Thyroid gland (tissue), 4 donors: ENCODE measurements around the gene SESN1. TPM values are rescaled to one million over a fixed set of nuclear protein-coding genes. Genes with fewer than 3 reads are reported as not detected.

Experiments
- DNase-seq, 2 donors: peaks; one replicate each; pipeline ENCODE4 v3.0.0-alpha.2; 2019
- H3K27ac ChIP-seq, 3 donors: fragments of 200-600 bp; sonication (generic); 1 replicate in 2 of 3; 2 replicates in 1 of 3; pipeline ENCODE4 v1.5.1; 2016 to 2019; ENCODE audit warnings: mild to moderate bottlenecking in 1 of 3, moderate library complexity in 1 of 3
- H3K27me3 ChIP-seq: fragments of 200-600 bp; sonication (generic); one replicate; pipeline ENCODE4 v1.5.1; 2019
- H3K36me3 ChIP-seq, 2 donors: fragments of 200-600 bp; sonication (generic); one replicate each; pipeline ENCODE4 v1.5.1; 2016 to 2019
- H3K4me1 ChIP-seq, 2 donors: fragments of 200-600 bp; sonication (generic); one replicate each; pipeline ENCODE4 v1.5.1; 2017 to 2019
- H3K4me3 ChIP-seq, 3 donors: fragments of 200-600 bp; sonication (generic); replicated peaks in 1 of 3; 1 replicate in 2 of 3; 2 replicates in 1 of 3; pipeline ENCODE4 v1.5.1; 2016; ENCODE audit warnings: mild to moderate bottlenecking in 1 of 3
- H3K9me3 ChIP-seq: fragments of 200-600 bp; sonication (generic); one replicate; pipeline ENCODE4 v1.5.1; 2017
- CTCF ChIP-seq, 6 experiments: fragments of 200-600 bp in 3 of 6; fragments of 450-650 bp in 3 of 6; sonication (generic) in 3 of 6; IDR thresholded peaks; one replicate each; pipeline ENCODE4 v1.5.1; 2016 to 2019; ENCODE audit warnings: antibody characterized with exemption in 6 of 6, mild to moderate bottlenecking in 2 of 6, inconsistent platforms in 1 of 6, moderate library complexity in 1 of 6
- POLR2A ChIP-seq, 2 donors: fragments of 450-650 bp; IDR thresholded peaks; one replicate each; pipeline ENCODE4 v1.6.1; 2017; ENCODE audit warnings: antibody characterized with exemption in 2 of 2, mild to moderate bottlenecking in 2 of 2, moderate library complexity in 1 of 2
- WGBS, 2 donors: methylation state at CpG; one replicate each; pipeline ENCODE4 v1.1.5; 2017; 5-methylcytosine and 5-hydroxymethylcytosine counted together
- intact Hi-C: fragments of 100-400 bp; cut with DNase I; formaldehyde crosslinking; loops from one replicate; pipeline ENCODE4 v1.15.1; 2023
- total RNA-seq, 4 donors: library from RNA; depleted of rRNA; stranded (reverse); fragments of >200 nt; gene quantifications; one replicate each; pipeline ENCODE4 v1.2.3, GENCODE V29; 2016

The SESN1 gene
- total RNA-seq, 4 donors from 2014 or later = 43.8 to 68.1 (median 58.1) TPM

- 95 to 96% methylated on average over 3 of the region's 3 CpGs for WGBS, 2 donors
- Histone ChIP-seq H3K4me1 (peaks cover 16 to 20% of the 10 kb centered on the region in 2 donors), H3K27me3 (no peaks in the 10 kb centered on the region), H3K27ac (peak overlapping the region; percentile 59 to 69 (median 68)), H3K4me3 (no peak overlapping the region), H3K9me3 (no peaks in the 10 kb centered on the region), H3K36me3 (no peaks in the 10 kb centered on the region)
- intact Hi-C loops = no loop called here
- no peak for TF ChIP-seq CTCF (IDR thresholded peaks at IDR 0.05)
- TF ChIP-seq POLR2A (IDR thresholded peaks at IDR 0.05) = no peak
- DNase-seq = no peak
Observed at GRCh38 chr6:109048670-109049415, 45.8 kb downstream of the SESN1 start.

DNA sequence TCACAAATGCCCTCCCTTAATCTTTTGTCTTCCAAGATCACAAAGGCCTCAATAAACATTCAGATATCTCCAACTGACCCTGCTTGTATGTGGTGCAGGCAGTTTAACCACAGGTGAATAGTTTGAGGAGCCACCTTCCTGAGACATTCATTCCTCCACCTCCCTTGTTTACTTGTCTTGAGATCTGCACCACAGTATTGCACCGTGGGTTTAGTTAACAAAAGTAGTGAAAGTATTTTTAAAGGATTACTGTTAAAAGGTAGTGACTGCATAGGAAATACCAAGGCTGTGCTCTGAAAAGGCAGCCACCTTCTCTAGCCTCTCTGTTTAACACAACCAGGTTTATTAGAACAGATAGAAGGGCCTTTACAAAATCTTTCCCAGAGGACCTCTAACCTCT lies 46.5 kb downstream of the SESN1 start:
- DNase-seq = no peak
- no peaks in the 10 kb centered on the region for H3K36me3 ChIP-seq
- H3K4me1 ChIP-seq = peaks cover 16% of the 10 kb centered on the region in 2 donors
- H3K9me3 ChIP-seq = no peaks in the 10 kb centered on the region
- no peaks in the 10 kb centered on the region for H3K27me3 ChIP-seq
- intact Hi-C loops = no loop called here
- H3K4me3 ChIP-seq = no peak overlapping the region
- WGBS, 2 donors = 18 to 20% methylated on average over 1 of the region's 1 CpG
- H3K27ac ChIP-seq = peak overlapping the region; percentile 59 to 69 (median 68)
- TF ChIP-seq CTCF (IDR thresholded peaks at IDR 0.05) (no peak), POLR2A (IDR thresholded peaks at IDR 0.05) (no peak)

DNA sequence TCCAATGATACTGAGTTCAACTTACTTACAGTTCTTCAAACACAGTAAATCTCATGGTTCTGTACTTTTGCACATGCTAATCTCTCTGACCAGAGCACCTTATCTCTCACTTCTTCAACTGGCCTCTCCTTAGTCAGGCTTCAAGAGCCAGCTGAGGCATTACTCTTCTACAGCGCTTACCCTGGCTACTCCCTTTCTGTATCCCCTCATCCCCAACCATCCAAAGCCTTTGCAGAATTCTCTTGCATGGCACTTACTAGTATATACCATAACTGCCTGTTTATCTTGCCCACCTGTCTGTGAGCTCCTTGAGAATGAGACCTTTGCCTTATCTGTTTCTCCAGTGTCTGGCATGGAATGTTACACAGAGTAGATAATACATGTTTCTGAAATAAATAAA lies 49.2 kb downstream of the SESN1 start:
- no peaks in the 10 kb centered on the region for H3K9me3 ChIP-seq
- no peaks in the 10 kb centered on the region for H3K27me3 ChIP-seq
- no peak overlapping the region for H3K27ac ChIP-seq
- no peak overlapping the region for H3K4me3 ChIP-seq
- no peaks in the 10 kb centered on the region for H3K36me3 ChIP-seq
- peaks cover 11 to 12% of the 10 kb centered on the region in 2 donors for H3K4me1 ChIP-seq
- WGBS, 2 donors = 95 to 98% methylated on average over 1 of the region's 1 CpG
- intact Hi-C loops = no loop called here
- no peak for TF ChIP-seq POLR2A (IDR thresholded peaks at IDR 0.05)
- DNase-seq = no peak

- Histone ChIP-seq H3K9me3 (no peaks in the 10 kb centered on the region), H3K36me3 (no peaks in the 10 kb centered on the region), H3K27me3 (no peaks in the 10 kb centered on the region), H3K4me1 (peaks cover 4 to 11% of the 10 kb centered on the region in 2 donors), H3K27ac (no peak overlapping the region), H3K4me3 (no peak overlapping the region)
- TF ChIP-seq CTCF (IDR thresholded peaks at IDR 0.05) (no peak), POLR2A (IDR thresholded peaks at IDR 0.05) (no peak)
- intact Hi-C loops = no loop called here
- no peak for DNase-seq
- WGBS, 2 donors = 52 to 60% methylated on average over 2 of the region's 2 CpGs
Observed at GRCh38 chr6:109039795-109040194, 54.9 kb downstream of the SESN1 start.

- H3K27ac ChIP-seq = no peak overlapping the region
- no peak for DNase-seq
- TF ChIP-seq CTCF (IDR thresholded peaks at IDR 0.05) (no peak), POLR2A (IDR thresholded peaks at IDR 0.05) (no peak)
- no peak overlapping the region for H3K4me3 ChIP-seq
- H3K9me3 ChIP-seq = no peaks in the 10 kb centered on the region
- no peaks in the 10 kb centered on the region for H3K36me3 ChIP-seq
- intact Hi-C loops = no loop called here
- H3K4me1 ChIP-seq = peaks cover 4 to 11% of the 10 kb centered on the region in 2 donors
- no peaks in the 10 kb centered on the region for H3K27me3 ChIP-seq
Observed at GRCh38 chr6:109038837-109039398, 55.7 kb downstream of the SESN1 start.
